GM12892 (cell line): Measurements from ENCODE around the gene TIRAP.

Source experiments
- POLR2A ChIP-seq: IDR thresholded peaks from 2 replicates; pipeline ENCODE4 v1.6.1; 2011; ENCODE audit warnings: low read depth, low read length, control low read depth
- POLR2AphosphoS5 ChIP-seq: IDR thresholded peaks from 2 replicates; pipeline ENCODE4 v1.6.1; 2011; ENCODE audit warnings: low read depth, low read length, control low read depth

DNA sequence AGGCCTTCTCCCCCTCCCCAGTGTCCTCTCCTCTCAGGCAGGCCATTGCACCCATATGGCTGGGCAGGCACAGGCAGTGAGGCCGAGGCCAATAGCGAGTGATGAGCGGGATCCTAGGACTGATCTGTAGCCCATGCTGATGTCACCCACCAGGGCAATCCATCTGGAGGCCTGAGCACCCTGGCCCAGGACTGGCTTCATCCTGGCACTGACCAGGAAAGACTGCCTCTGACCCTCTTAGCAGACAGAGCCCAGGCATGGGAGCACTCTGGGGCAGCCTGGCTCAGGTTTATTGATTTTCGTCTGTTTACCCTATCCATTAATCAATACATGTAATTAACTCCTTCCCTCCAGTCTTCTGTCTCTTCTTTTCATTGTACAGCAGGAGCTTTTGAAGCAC is 5.1 kb upstream of the TIRAP start:
- TF ChIP-seq POLR2A (no peak), POLR2AphosphoS5 (no peak)
